Measurements from ENCODE around the gene FFAR4.

The FFAR4 gene

GRCh38 chr10:93589648-93590562 is 23.4 kb downstream of the FFAR4 start:
- TF ChIP-seq Cebpa-rat (IDR thresholded peaks at IDR 0.05) = no peak
- Histone ChIP-seq H3K27me3 (no peaks in the 10 kb centered on the region), H3K4me3 (no peak overlapping the region), H3K9ac (no peak overlapping the region), H3K27ac (no peak overlapping the region), H4K20me1 (no peaks in the 10 kb centered on the region), H3K4me1 (no peaks in the 10 kb centered on the region), H3K9me3 (no peaks in the 10 kb centered on the region), H3K4me2 (no peak overlapping the region), H3K36me3 (no peaks in the 10 kb centered on the region)

GRCh38 chr10:93590638-93591037 is 24.2 kb downstream of the FFAR4 start:
- no peak overlapping the region for H3K4me2 ChIP-seq
- H4K20me1 ChIP-seq = no peaks in the 10 kb centered on the region
- no peaks in the 10 kb centered on the region for H3K9me3 ChIP-seq
- H3K4me3 ChIP-seq = no peak overlapping the region
- H3K36me3 ChIP-seq = no peaks in the 10 kb centered on the region
- no peak for TF ChIP-seq Cebpa-rat (IDR thresholded peaks at IDR 0.05)
- H3K4me1 ChIP-seq = no peaks in the 10 kb centered on the region
- H3K27ac ChIP-seq = no peak overlapping the region
- no peaks in the 10 kb centered on the region for H3K27me3 ChIP-seq
- H3K9ac ChIP-seq = no peak overlapping the region

GRCh38 chr10:93591065-93591808 is 24.8 kb downstream of the FFAR4 start:
- Histone ChIP-seq H3K4me3 (no peak overlapping the region), H3K9ac (no peak overlapping the region), H3K9me3 (no peaks in the 10 kb centered on the region), H3K4me2 (no peak overlapping the region), H3K27ac (no peak overlapping the region), H3K4me1 (no peaks in the 10 kb centered on the region), H4K20me1 (no peaks in the 10 kb centered on the region), H3K27me3 (no peaks in the 10 kb centered on the region), H3K36me3 (no peaks in the 10 kb centered on the region)
- no peak for TF ChIP-seq Cebpa-rat (IDR thresholded peaks at IDR 0.05)

- no peak for TF ChIP-seq Cebpa-rat (IDR thresholded peaks at IDR 0.05)
- H3K4me3 ChIP-seq = no peak overlapping the region
- no peaks in the 10 kb centered on the region for H3K27me3 ChIP-seq
- H3K4me2 ChIP-seq = no peak overlapping the region
- no peak overlapping the region for H3K27ac ChIP-seq
- H3K9me3 ChIP-seq = no peaks in the 10 kb centered on the region
- no peaks in the 10 kb centered on the region for H3K4me1 ChIP-seq
- H3K9ac ChIP-seq = no peak overlapping the region
- no peaks in the 10 kb centered on the region for H3K36me3 ChIP-seq
- no peaks in the 10 kb centered on the region for H4K20me1 ChIP-seq
Measured at GRCh38 chr10:93593254-93593653, 26.8 kb downstream of the FFAR4 start.

GRCh38 chr10:93593749-93594148 is 27.3 kb downstream of the FFAR4 start:
- Histone ChIP-seq H3K9me3 (no peaks in the 10 kb centered on the region), H3K27me3 (no peaks in the 10 kb centered on the region), H3K36me3 (no peaks in the 10 kb centered on the region), H3K27ac (no peak overlapping the region), H4K20me1 (no peaks in the 10 kb centered on the region), H3K4me3 (no peak overlapping the region), H3K9ac (no peak overlapping the region), H3K4me1 (no peaks in the 10 kb centered on the region), H3K4me2 (no peak overlapping the region)
- TF ChIP-seq Cebpa-rat (IDR thresholded peaks at IDR 0.05) = no peak

- Histone ChIP-seq H3K9ac (no peak overlapping the region), H3K27ac (no peak overlapping the region), H3K4me3 (no peak overlapping the region), H4K20me1 (no peaks in the 10 kb centered on the region), H3K4me1 (no peaks in the 10 kb centered on the region), H3K27me3 (no peaks in the 10 kb centered on the region), H3K4me2 (no peak overlapping the region), H3K36me3 (no peaks in the 10 kb centered on the region), H3K9me3 (no peaks in the 10 kb centered on the region)
- TF ChIP-seq Cebpa-rat (IDR thresholded peaks at IDR 0.05) = no peak
Measured at GRCh38 chr10:93594518-93594917, 28.1 kb downstream of the FFAR4 start.

- Histone ChIP-seq H3K27ac (no peak overlapping the region), H3K36me3 (no peaks in the 10 kb centered on the region), H3K4me1 (no peaks in the 10 kb centered on the region), H3K9me3 (peaks cover 8% of the 10 kb centered on the region; the same call in 1 of the 2 replicates), H3K4me2 (no peak overlapping the region), H4K20me1 (no peaks in the 10 kb centered on the region), H3K9ac (no peak overlapping the region), H3K4me3 (no peak overlapping the region), H3K27me3 (no peaks in the 10 kb centered on the region)
- no peak for TF ChIP-seq Cebpa-rat (IDR thresholded peaks at IDR 0.05)
Measured at GRCh38 chr10:93595378-93596161, 29.1 kb downstream of the FFAR4 start.

- Histone ChIP-seq H3K4me1 (no peaks in the 10 kb centered on the region), H3K4me2 (no peak overlapping the region), H3K9me3 (peaks cover 16% of the 10 kb centered on the region), H3K27me3 (no peaks in the 10 kb centered on the region), H3K27ac (no peak overlapping the region), H3K9ac (no peak overlapping the region), H3K4me3 (no peak overlapping the region), H4K20me1 (no peaks in the 10 kb centered on the region), H3K36me3 (no peaks in the 10 kb centered on the region)
- no peak for TF ChIP-seq Cebpa-rat (IDR thresholded peaks at IDR 0.05)
Measured at GRCh38 chr10:93596539-93596938, 30.1 kb downstream of the FFAR4 start.

GRCh38 chr10:93597075-93597599 is 30.7 kb downstream of the FFAR4 start:
- no peaks in the 10 kb centered on the region for H4K20me1 ChIP-seq
- TF ChIP-seq Cebpa-rat (IDR thresholded peaks at IDR 0.05) = no peak
- H3K36me3 ChIP-seq = no peaks in the 10 kb centered on the region
- no peak overlapping the region for H3K4me3 ChIP-seq
- H3K4me2 ChIP-seq = no peak overlapping the region
- no peak overlapping the region for H3K27ac ChIP-seq
- no peak overlapping the region for H3K9ac ChIP-seq
- H3K9me3 ChIP-seq = peaks cover 17% of the 10 kb centered on the region
- H3K4me1 ChIP-seq = no peaks in the 10 kb centered on the region
- H3K27me3 ChIP-seq = no peaks in the 10 kb centered on the region

Measured in BLaER1 (cell line).